Stomach (tissue), 9 donors: ENCODE measurements around the gene TADA2B. TPM values are rescaled to one million over a fixed set of nuclear protein-coding genes. Genes with fewer than 3 reads are reported as not detected.

ENCODE experiments used
- DNase-seq, 2 donors: peaks; one replicate each; pipeline versions ENCODE4 v3.0.0 to v3.0.0-alpha.2; 2013 to 2019
- H3K27ac ChIP-seq, 5 donors: fragments of 200-600 bp in 4 of 5; sonication (generic) in 4 of 5; one replicate each; pipeline ENCODE4 v1.5.1; 2013 to 2019; ENCODE audit warnings: mild to moderate bottlenecking in 1 of 5, moderate library complexity in 1 of 5
- H3K27me3 ChIP-seq, 3 donors: fragments of 200-600 bp; sonication (generic); one replicate each; pipeline ENCODE4 v1.5.1; 2017 to 2019; ENCODE audit warnings: mixed run types in 1 of 3
- H3K36me3 ChIP-seq, 4 donors: fragments of 200-600 bp; sonication (generic); 1 replicate in 3 of 4; 2 replicates in 1 of 4; pipeline ENCODE4 v1.5.1; 2016 to 2019
- H3K4me1 ChIP-seq, 4 donors: fragments of 200-600 bp; sonication (generic); one replicate each; pipeline ENCODE4 v1.5.1; 2016 to 2019
- H3K4me3 ChIP-seq, 4 donors: fragments of 200-600 bp; sonication (generic) in 3 of 4; one replicate each; pipeline ENCODE4 v1.5.1; 2016 to 2019; ENCODE audit warnings: mild to moderate bottlenecking in 1 of 4
- H3K9me3 ChIP-seq, 4 donors: fragments of 200-600 bp; sonication (generic); one replicate each; pipeline ENCODE4 v1.5.1; 2016 to 2019
- CTCF ChIP-seq, 7 experiments: fragments of 450-650 bp in 4 of 7; fragments of 200-600 bp in 3 of 7; sonication (generic) in 3 of 7; IDR thresholded peaks; one replicate each; pipeline ENCODE4 v1.5.1; 2016 to 2019; ENCODE audit warnings: antibody characterized with exemption in 7 of 7, control low read depth in 2 of 7, mild to moderate bottlenecking in 1 of 7
- EP300 ChIP-seq: sonication (generic); formaldehyde crosslinking; IDR thresholded peaks from one replicate; pipeline ENCODE4 v1.6.1; 2017; ENCODE audit warnings: antibody characterized with exemption
- POLR2A ChIP-seq, 4 donors: fragments of 450-650 bp; IDR thresholded peaks; one replicate each; pipeline ENCODE4 v1.6.1; 2016; ENCODE audit warnings: antibody characterized with exemption in 4 of 4, control low read depth in 2 of 4, mild to moderate bottlenecking in 1 of 4, moderate library complexity in 1 of 4
- POLR2AphosphoS5 ChIP-seq, 3 donors: sonication (generic); formaldehyde crosslinking; IDR thresholded peaks; one replicate each; pipeline ENCODE4 v1.6.1; 2016; ENCODE audit warnings: antibody characterized with exemption in 3 of 3
- WGBS, 5 donors: extraction: QIAGEN DNeasy Blood & Tissue Kit in 3 of 5; methylation state at CpG; one replicate each; pipeline versions ENCODE4 v1.1.5 to v1.1.7; 2013 to 2018; 5-methylcytosine and 5-hydroxymethylcytosine counted together
- intact Hi-C: fragments of 100-400 bp; cut with DNase I; formaldehyde crosslinking; loops from one replicate; pipeline ENCODE4 v1.15.1; 2023; ENCODE audit warnings: low total_unique reads
- polyA plus RNA-seq, 3 donors: library from polyadenylated mRNA; stranded (reverse); fragments of 200-250 nt; gene quantifications; one replicate each; pipeline ENCODE4 v1.2.3, GENCODE V29; 2013
- total RNA-seq, 5 donors: library from RNA; depleted of rRNA; stranded (reverse); fragments of >200 nt; gene quantifications; one replicate each; pipeline versions ENCODE4 v1.1.0 to v1.2.3, GENCODE V29; 2014 to 2016
- donor health status: healthy with polysubstance abuse.
- donor health status: Bipolar disorder and iron deficiency.
- donor health status: healthy.

TADA2B gene
- total and polyA plus RNA-seq, 8 donors = 1.2 to 73.7 (median 16.1) TPM

- no peaks in the 10 kb centered on the region for H3K4me1 ChIP-seq
- no peak overlapping the region for H3K27ac ChIP-seq
- 92 to 97% (median 94%) methylated on average over 9 of the region's 9 CpGs for WGBS, 5 donors
- H3K4me3 ChIP-seq = no peak overlapping the region
- H3K9me3 ChIP-seq = no peaks in the 10 kb centered on the region
- intact Hi-C loops = no loop called here
- DNase-seq = no peak
- H3K36me3 ChIP-seq = peaks cover 62 to 99% (median 99%) of the 10 kb centered on the region in 4 donors
- H3K27me3 ChIP-seq = no peaks in the 10 kb centered on the region
- no peak for TF ChIP-seq POLR2A (IDR thresholded peaks at IDR 0.05)
Observed at GRCh38 chr4:7026107-7026506, 17.1 kb upstream of the TADA2B start.

- TF ChIP-seq POLR2AphosphoS5 (IDR thresholded peaks at IDR 0.05) = no peak
- no peak for TF ChIP-seq CTCF (IDR thresholded peaks at IDR 0.05)
- no peak for TF ChIP-seq EP300
- H3K4me3 ChIP-seq = no peak overlapping the region
- no peaks in the 10 kb centered on the region for H3K9me3 ChIP-seq
- 94 to 97% (median 95%) methylated on average over 7 of the region's 7 CpGs for WGBS, 5 donors
- DNase-seq = no peak
- H3K27ac ChIP-seq = no peak overlapping the region
- peaks cover 67 to 100% (median 99%) of the 10 kb centered on the region in 4 donors for H3K36me3 ChIP-seq
- no peaks in the 10 kb centered on the region for H3K4me1 ChIP-seq
- H3K27me3 ChIP-seq = no peaks in the 10 kb centered on the region
- intact Hi-C loops = no loop called here
Observed at GRCh38 chr4:7027284-7027683, 15.9 kb upstream of the TADA2B start.

- intact Hi-C loops = no loop called here
- DNase-seq = no peak
- Histone ChIP-seq H3K27ac (no peak overlapping the region), H3K9me3 (no peaks in the 10 kb centered on the region), H3K36me3 (peaks cover 68 to 98% (median 97%) of the 10 kb centered on the region in 4 donors), H3K4me1 (no peaks in the 10 kb centered on the region), H3K27me3 (no peaks in the 10 kb centered on the region), H3K4me3 (no peak overlapping the region)
- 61 to 93% (median 89%) methylated on average over 5 of the region's 5 CpGs for WGBS, 5 donors
- TF ChIP-seq POLR2AphosphoS5 (IDR thresholded peaks at IDR 0.05) (no peak), CTCF (IDR thresholded peaks at IDR 0.05) (no peak), POLR2A (IDR thresholded peaks at IDR 0.05) (no peak), EP300 (no peak)
Observed at GRCh38 chr4:7027913-7028312, 15.3 kb upstream of the TADA2B start.

DNA sequence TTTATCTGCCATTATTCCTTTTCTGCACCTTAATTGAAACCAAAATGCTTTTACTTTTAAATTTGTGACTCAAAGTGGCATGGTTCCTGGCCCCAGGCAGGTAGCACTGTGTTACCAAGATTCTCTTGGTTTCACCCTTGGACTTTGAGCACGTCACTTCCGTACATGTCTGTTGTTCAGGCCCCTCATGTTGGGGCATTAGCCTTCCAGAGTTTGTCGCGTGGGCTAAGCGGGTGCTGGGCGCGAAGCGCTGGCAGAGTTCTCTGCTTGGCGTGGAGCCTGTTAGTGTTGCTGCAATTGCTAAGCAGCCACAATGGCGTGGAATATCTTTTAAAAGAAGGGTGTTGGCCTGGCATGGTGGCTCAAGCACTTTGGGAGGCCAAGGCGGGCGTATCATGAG, 14.0 kb upstream of the TADA2B start:
- peaks cover 55 to 85% (median 84%) of the 10 kb centered on the region in 4 donors for H3K36me3 ChIP-seq

GRCh38 chr4:7029921-7030320, 13.3 kb upstream of the TADA2B start:
- Histone ChIP-seq H3K27ac (no peak overlapping the region), H3K27me3 (no peaks in the 10 kb centered on the region), H3K4me1 (peaks cover 11 to 17% (median 15%) of the 10 kb centered on the region in 4 donors), H3K9me3 (no peaks in the 10 kb centered on the region), H3K36me3 (peaks cover 49 to 78% (median 77%) of the 10 kb centered on the region in 4 donors), H3K4me3 (no peak overlapping the region)
- no peak for DNase-seq
- intact Hi-C loops = no loop called here
- 93 to 97% (median 97%) methylated on average over 9 to 10 of the region's 10 CpGs for WGBS, 5 donors
- TF ChIP-seq CTCF (IDR thresholded peaks at IDR 0.05) = no peak
- no peak for TF ChIP-seq EP300
- no peak for TF ChIP-seq POLR2AphosphoS5 (IDR thresholded peaks at IDR 0.05)
- no peak for TF ChIP-seq POLR2A (IDR thresholded peaks at IDR 0.05)

More for the DNA sequence above, 14.0 kb upstream of the TADA2B start:
- DNase-seq = no peak
- TF ChIP-seq POLR2A (IDR thresholded peaks at IDR 0.05) = no peak
- Histone ChIP-seq H3K27ac (no peak overlapping the region), H3K9me3 (no peaks in the 10 kb centered on the region), H3K4me3 (no peak overlapping the region), H3K4me1 (peaks cover 4 to 10% (median 9%) of the 10 kb centered on the region in 4 donors), H3K27me3 (no peaks in the 10 kb centered on the region)
- intact Hi-C loops = no loop called here
- WGBS, 5 donors = 87 to 94% (median 91%) methylated on average over 12 of the region's 12 CpGs
